NOMO-1 treated with dmso at 0.1 percent for 144 hours (cell line): ENCODE measurements around the gene ARMC2.
"Not testable (repeated sequence)": the region's sequence is repeated elsewhere in the genome, so short reads cannot be mapped to it uniquely, and the experiment has no call there.

Experiments used
- DNase-seq: peaks from one replicate; lab custom pipeline; 2025; ENCODE audit not compliant: unreplicated experiment; lab: John Stamatoyannopoulos, UW

The ARMC2 gene

GRCh38 chr6:108870357-108870756, 22.1 kb downstream of the ARMC2 start:
- no peak for DNase-seq

- peak; percentile 8 for DNase-seq
Measured at GRCh38 chr6:108872141-108872557, 23.9 kb downstream of the ARMC2 start.

DNA sequence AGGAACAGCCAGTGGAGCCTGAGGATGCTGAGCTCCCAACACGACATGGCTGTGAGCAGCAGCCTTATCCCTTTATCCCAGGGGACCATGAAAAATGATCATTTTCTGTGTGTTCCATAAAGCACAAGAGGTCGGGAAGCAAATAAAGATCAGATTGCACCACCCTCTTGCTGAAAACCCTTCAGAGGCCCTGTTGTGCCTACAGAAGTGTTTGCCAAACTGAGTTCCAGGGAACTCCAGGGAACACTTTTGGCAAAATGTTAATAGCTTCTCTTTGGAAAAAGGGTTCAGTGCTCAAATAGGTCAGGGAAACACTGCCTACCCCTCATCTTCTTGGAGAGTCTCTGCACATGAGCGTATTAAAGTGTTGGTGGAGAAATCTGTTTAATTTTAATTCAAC, 24.4 kb downstream of the ARMC2 start:
- no peak for DNase-seq

DNA sequence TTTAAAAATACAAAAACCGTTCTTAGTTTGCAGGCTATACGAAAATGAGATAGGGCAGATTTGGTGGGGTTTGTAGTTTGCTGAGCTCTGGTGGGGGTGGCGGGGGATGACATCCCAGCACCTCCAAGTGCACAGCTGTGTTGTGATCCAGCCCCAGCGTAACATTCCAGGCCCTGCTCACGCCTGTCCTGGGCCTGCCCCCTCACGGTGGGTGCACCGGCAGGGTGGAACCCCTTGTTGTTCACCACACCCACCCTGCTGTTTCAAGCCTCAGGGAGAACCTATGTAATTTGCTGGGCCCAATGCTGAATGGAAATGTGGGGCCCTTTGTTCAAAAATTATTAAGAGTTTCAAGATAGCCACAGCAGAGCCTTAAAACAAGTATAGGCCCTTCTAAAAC, 25.0 kb downstream of the ARMC2 start:
- no peak for DNase-seq

DNA sequence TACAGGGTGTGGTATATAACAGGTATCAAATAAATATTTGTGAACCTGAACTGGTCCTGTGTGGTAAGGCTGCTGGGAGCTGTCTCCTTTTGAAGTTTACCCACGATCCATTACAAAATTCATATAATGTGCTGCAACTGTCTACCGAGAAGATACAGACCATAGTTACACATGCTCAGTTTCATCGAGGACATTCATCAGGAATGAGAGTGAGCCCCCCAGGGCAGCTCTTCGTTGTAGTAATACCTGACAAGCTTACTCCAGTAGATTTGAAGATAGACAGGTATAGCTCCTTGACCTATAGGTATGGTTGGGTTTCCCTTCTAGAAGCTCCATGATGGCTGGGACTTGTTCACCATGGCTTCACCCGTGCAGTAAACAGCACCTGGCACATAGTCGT, 25.7 kb downstream of the ARMC2 start:
- no peak for DNase-seq

- peak; percentile 80 for DNase-seq
Measured at GRCh38 chr6:108874470-108875160, 26.4 kb downstream of the ARMC2 start.

DNA sequence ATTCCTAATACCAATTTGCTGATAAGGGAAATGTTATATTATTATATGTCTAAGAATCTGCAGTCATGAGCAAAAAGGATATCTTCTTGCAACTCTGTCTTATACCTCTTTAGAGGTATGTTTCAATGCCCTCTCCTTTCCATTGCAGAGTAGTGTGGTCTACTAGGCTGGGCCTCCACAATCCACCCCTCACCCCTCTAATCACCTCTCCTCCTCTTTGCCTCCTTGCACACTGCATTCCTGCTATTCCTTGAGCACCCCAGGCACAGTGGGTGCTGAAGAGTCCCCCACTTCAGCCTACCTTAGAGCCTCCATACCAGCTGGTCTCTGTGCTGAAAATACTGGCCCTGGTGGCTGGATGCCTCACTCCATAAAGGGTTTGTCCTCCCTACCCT, 26.9 kb downstream of the ARMC2 start:
- no peak for DNase-seq

DNA sequence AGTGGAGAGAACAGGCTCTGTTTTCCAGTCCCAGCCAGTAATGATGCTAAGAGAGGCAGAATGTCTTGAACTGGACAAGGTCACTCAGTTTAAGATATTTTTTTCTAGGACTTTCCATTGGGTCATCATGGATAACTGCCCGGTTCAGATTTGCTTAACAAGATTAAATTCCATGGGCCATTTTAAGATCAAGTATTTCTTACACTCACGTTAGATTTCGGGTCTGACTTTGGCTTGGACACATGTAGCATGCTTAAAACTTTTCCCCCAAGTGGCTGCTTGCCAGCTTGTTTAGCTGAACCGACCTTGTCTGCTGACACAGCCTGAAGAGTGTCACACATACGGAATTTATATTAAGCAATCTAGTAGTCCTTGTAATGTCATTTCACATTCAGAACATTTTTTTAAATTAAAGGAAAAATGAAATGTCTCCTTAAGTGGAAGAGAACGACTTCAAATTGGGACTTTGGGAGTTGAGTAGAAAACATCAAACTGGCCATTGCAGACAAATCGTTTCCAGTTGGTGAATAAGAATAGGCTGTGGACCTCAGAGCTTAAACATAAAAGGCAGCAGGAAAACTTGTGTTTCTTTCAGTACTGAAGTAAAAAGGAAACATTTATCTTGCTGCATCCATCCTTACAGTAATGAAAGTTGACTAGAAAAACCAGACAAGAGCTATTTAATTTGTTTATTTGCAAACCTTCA, 29.0 kb downstream of the ARMC2 start:
- DNase-seq = no peak

DNA sequence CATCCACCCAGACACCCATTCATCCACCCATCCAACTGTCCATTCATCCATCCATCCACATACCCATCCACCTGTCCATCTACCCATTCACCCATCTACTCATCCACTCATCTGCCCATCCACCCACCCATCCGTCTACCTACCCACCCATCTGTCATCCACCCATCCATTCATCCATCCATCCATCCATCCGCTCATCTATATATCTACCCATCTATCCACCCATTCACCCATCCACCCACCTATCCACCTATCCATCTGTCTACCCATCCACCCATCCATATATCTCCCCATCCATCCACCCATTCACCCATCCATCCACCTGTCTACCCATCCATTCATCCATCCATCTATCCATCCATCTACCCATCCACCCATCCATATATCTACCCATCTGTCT, 30.7 kb downstream of the ARMC2 start:
- DNase-seq = no peak

DNA sequence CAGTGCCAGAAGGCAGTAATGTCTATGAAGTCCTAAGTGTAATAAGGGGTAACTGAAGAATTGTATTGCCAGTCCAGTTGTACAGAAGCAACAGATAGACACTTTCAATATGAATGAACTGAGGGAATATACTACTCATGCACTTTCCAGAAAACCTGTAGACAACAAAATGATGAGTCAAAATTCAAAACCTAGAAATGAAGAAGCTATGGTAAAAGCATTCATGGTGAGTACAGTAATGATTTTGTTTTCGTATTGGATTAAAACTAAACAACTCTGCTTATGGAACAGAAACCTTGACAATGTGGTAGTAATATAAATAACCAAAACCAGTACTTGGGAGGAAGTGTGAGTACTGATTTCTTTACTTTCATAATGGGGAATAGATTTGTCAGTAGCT, 35.0 kb downstream of the ARMC2 start:
- no peak for DNase-seq

DNA sequence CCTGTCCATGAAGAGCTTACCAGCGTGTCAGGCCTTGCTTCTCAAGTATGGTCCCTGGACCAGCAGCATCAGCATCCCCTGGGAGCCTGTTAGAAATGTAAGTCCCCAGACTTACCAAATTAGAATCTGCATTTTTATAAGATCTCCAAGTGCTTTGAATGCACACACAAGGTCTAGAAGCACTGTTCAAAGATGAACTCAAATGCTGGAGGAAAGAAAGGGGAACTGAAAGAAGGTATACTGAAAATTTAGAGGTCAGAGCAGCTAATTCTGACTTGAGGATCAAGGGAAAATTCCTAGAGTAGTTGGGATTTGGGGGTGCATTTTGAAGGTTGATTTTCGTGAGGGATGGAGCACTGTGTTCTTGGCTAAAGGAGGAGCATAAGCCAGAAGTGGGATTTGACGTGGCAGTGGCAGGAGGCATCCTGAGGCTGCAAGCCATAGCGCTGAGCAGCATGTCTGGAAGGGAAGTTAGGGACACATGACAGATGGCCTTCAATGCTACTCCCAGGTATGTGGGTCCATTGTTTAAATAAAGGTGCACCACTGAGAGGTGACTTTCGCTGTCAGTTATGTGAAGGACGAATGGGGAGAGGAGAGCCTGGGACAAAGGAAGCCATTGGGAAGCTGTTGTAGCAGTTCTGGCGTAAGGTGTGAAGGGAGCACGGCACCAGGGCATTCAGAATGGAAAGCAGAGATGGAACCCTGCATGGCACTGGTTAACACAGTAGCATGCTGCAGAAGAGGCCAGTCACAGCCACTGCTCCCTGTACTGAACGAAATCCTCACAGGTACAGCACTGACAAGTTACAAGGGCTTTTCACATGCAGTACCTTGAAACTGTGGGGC, 36.2 kb downstream of the ARMC2 start:
- DNase-seq = peak; percentile 15

DNA sequence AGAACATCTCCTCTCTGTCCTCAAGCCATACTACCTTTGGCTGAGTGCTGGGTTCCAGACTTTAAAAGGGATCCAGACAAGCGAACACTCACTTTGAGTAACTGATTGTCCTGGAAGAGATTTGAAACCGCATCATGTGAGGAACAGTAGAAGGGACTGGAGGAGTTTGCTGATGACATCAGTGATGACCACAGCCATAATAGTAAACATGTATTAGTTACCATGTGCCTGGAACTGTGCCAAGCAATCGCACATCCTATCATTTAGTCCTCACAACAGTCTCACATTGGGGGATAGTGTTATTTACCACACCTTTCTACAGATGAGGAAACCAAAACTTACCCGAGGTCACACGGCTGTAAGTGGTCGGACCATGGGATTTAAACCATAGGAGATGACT, 39.8 kb downstream of the ARMC2 start:
- DNase-seq = no peak

- no peak for DNase-seq
Measured at GRCh38 chr6:108888745-108889144, 40.5 kb downstream of the ARMC2 start.

GRCh38 chr6:108890898-108891297, 42.7 kb downstream of the ARMC2 start:
- not testable (repeated sequence) for DNase-seq

DNA sequence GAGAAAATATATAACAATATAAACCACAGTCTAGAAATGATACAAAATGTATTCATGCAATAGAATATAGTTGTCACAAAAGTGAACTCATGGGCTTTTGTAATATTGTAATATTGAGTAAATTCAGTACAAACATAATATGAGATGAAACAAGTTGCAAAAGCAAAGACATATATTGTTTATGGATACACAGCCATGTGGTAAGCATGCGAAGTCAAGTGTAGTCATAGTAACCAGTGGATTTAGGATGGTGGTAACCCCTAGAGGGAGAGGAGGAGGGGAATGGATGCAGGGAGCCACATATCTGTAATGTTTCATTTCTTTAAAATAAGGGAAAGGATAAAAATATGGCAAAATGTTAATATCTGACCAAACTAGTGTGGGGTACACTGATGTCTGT, 47.3 kb downstream of the ARMC2 start:
- no peak for DNase-seq

DNA sequence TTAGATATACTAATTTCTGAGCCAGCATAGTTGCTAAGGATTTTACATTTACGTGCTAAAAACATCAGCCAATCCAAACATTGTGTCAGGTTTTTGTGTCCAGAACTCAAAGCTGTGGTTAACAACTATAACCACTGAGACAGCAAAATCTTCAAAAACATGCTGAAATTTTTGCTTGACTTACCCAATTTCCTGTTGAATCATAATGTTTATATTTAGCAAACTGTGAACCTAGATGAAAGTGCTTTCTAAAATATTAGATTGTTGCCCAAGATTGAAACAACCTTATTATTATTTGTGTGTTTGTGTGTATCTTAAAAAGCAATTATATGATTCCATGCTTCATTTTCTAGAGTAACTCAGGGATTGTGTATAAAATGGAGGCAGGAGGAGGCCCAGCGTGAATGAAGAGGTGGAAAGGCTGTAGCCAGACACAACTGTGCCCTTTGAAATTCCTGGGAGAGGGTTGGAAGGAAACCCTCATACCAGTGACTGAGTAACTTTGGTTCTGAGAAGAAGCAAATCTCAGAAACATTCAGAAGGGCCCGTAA, 48.0 kb downstream of the ARMC2 start:
- peak; percentile 74 for DNase-seq

DNA sequence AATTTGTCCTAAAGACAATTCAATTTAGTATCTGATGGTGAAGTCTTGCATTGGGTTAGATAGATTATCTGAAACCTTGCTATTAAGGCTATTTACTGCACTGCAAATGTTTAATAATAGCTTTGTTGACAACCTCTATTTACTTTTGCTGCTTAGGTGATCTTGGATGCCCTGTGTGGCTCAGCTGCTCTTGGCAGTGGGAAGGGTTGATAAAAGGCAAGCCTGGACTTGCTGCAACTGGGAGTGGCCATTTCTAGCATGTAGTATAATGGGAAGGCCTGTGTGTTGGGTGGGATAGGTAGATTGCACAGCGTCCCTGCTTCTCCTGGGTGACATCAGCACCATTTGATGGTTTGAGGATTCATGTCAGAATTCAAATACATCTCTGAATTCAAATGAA, 49.1 kb downstream of the ARMC2 start:
- DNase-seq = no peak

DNA sequence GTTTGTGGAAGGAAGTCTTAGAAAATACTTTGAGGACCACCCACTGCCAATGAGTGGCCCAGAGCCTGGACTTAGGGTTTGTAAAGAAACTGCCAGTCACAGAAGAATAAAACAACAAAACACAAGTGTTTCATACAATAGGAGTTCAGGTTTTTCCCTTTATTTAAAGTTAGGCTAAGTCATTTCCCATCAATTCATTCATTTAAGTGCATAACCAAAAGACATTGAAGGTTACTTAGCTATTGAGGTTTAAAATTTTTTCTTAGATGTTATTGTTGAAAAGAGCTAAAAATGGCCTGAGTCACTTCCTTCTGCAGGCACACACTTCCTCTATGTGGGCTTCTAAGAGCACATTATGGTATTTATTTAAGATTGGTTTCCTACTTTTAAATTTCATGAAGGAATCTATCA, 54.2 kb downstream of the ARMC2 start:
- DNase-seq = peak; percentile 61

DNA sequence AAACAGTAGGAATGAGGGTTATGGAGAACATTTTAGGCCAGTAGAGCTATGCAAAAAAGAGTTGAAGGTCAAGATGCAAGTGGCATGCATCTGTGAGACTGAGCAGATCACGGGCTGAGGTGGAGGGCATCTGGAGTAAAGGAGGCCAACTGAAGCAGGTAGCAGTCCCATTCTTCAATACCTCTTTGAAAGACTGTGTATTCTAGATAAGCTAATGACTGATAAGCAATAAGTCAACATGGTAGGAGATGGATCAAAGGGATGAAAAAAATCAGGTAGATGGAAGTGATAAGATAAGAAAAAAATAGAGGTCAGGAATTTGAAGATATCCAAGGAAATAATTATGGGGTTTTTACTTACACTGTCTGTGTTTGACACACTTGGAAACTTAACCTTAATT, 55.6 kb downstream of the ARMC2 start:
- no peak for DNase-seq

DNA sequence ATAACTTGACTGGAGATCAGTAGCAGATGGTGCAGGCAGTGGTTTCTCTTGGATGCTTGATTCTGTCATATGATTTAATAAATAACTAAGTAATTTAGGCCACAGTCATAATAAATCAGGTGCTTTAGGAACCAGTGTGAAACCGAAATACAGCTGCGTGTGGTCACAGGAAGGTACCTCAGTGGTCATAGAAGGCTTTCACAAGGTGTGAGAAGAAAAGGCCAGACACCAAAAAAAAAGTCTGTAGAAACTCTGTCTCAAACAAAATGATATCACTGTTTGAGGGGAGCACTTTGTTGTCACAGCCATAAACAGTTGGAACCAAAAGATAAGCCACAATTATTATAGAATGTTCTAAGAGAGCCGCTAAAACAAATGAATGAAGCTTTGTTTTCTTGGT, 56.5 kb downstream of the ARMC2 start:
- no peak for DNase-seq

DNA sequence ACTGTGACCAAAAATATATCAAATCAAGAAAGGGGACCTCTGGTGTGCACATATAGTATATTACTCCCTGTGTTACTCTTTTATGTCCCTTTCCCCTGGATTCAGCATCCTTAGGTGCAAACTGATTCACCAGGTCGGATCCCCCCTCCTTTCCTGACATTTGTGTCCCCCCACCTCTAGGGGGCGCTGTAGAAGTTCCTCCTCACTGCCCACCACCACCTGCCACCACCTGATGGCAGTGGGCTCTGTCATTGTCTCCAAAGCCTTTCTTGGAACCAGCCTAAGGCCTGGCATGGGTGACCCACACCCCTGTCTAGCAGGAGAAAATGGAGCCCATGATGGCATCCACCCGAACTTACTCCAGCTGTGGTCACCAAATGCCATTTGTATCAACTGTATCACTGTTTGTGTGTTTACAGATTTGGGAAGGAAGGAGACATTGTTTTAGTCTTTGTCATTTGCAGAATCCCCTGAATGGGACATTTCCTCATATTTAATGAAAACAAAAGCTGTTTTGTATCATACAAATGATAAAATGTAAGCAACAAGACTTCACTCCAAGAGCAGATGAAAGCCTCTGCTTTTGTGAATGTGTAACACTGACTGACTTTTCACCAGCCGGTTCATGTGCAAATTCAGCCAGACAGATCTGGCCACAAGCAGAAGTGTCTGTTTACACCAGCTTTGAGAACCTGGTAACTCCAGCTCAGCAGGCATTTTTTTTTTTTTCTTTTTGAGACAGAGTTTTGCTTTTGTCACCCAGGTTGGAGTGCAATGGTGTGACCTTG, 66.2 kb downstream of the ARMC2 start:
- DNase-seq = no peak
